ENCODE measurements around the gene ABCC3.

DNA sequence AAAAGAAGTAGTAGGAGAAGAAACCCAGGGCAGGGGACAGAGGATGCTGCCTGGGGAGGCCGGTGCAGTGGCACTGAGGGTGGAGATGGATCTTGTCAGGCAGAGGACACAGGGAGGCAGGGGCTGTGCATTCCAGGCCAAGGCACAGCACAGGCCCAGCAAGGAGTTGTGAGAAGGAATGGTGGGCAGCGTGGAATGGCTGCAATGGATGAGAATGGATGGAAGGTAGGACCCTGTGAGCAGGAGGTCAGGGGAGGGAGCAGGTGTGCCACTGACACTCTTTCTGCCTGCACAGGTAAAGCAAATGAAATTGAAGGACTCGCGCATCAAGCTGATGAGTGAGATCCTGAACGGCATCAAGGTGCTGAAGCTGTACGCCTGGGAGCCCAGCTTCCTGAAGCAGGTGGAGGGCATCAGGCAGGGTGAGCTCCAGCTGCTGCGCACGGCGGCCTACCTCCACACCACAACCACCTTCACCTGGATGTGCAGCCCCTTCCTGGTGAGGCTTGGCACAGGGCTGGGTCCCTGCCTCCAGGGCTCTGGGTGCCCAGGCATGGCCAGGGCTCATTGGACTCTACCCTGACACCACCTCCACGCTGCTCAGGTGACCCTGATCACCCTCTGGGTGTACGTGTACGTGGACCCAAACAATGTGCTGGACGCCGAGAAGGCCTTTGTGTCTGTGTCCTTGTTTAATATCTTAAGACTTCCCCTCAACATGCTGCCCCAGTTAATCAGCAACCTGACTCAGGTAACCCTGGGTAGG lies 32.8 kb downstream of the ABCC3 start:
- TF ChIP-seq, protein P1, sequence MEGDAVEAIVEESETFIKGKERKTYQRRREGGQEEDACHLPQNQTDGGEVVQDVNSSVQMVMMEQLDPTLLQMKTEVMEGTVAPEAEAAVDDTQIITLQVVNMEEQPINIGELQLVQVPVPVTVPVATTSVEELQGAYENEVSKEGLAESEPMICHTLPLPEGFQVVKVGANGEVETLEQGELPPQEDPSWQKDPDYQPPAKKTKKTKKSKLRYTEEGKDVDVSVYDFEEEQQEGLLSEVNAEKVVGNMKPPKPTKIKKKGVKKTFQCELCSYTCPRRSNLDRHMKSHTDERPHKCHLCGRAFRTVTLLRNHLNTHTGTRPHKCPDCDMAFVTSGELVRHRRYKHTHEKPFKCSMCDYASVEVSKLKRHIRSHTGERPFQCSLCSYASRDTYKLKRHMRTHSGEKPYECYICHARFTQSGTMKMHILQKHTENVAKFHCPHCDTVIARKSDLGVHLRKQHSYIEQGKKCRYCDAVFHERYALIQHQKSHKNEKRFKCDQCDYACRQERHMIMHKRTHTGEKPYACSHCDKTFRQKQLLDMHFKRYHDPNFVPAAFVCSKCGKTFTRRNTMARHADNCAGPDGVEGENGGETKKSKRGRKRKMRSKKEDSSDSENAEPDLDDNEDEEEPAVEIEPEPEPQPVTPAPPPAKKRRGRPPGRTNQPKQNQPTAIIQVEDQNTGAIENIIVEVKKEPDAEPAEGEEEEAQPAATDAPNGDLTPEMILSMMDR (IDR thresholded peaks at IDR 0.05): no peak
- TF ChIP-seq POLR2A (IDR thresholded peaks at IDR 0.05) (no peak), POLR2AphosphoS5 (IDR thresholded peaks at IDR 0.05) (peak in 1 of 3 donors; percentile 8)
